Thyroid gland (tissue), 4 donors: ENCODE measurements around the gene TRIM8. TPM values are rescaled to one million over a fixed set of nuclear protein-coding genes. Genes with fewer than 3 reads are reported as not detected.

Source experiments
- DNase-seq, 2 donors: peaks; one replicate each; pipeline ENCODE4 v3.0.0-alpha.2; 2019
- H3K27ac ChIP-seq, 3 donors: fragments of 200-600 bp; sonication (generic); 1 replicate in 2 of 3; 2 replicates in 1 of 3; pipeline ENCODE4 v1.5.1; 2016 to 2019; ENCODE audit warnings: mild to moderate bottlenecking in 1 of 3, moderate library complexity in 1 of 3
- H3K27me3 ChIP-seq: fragments of 200-600 bp; sonication (generic); one replicate; pipeline ENCODE4 v1.5.1; 2019
- H3K36me3 ChIP-seq, 2 donors: fragments of 200-600 bp; sonication (generic); one replicate each; pipeline ENCODE4 v1.5.1; 2016 to 2019
- H3K4me1 ChIP-seq, 2 donors: fragments of 200-600 bp; sonication (generic); one replicate each; pipeline ENCODE4 v1.5.1; 2017 to 2019
- H3K4me3 ChIP-seq, 3 donors: fragments of 200-600 bp; sonication (generic); replicated peaks in 1 of 3; 1 replicate in 2 of 3; 2 replicates in 1 of 3; pipeline ENCODE4 v1.5.1; 2016; ENCODE audit warnings: mild to moderate bottlenecking in 1 of 3
- H3K9me3 ChIP-seq: fragments of 200-600 bp; sonication (generic); one replicate; pipeline ENCODE4 v1.5.1; 2017
- POLR2A ChIP-seq, 2 donors: fragments of 450-650 bp; IDR thresholded peaks; one replicate each; pipeline ENCODE4 v1.6.1; 2017; ENCODE audit warnings: antibody characterized with exemption in 2 of 2, mild to moderate bottlenecking in 2 of 2, moderate library complexity in 1 of 2
- WGBS, 2 donors: methylation state at CpG; one replicate each; pipeline ENCODE4 v1.1.5; 2017; 5-methylcytosine and 5-hydroxymethylcytosine counted together
- intact Hi-C: fragments of 100-400 bp; cut with DNase I; formaldehyde crosslinking; loops from one replicate; pipeline ENCODE4 v1.15.1; 2023
- total RNA-seq, 4 donors: library from RNA; depleted of rRNA; stranded (reverse); fragments of >200 nt; gene quantifications; one replicate each; pipeline ENCODE4 v1.2.3, GENCODE V29; 2016
- TF ChIP-seq, protein P1 (sequence below), 6 experiments: fragments of 200-600 bp in 3 of 6; fragments of 450-650 bp in 3 of 6; sonication (generic) in 3 of 6; IDR thresholded peaks; one replicate each; pipeline ENCODE4 v1.5.1; 2016 to 2019; ENCODE audit warnings: antibody characterized with exemption in 6 of 6, mild to moderate bottlenecking in 2 of 6, inconsistent platforms in 1 of 6, moderate library complexity in 1 of 6

The TRIM8 gene
- total RNA-seq, 4 donors from 2014 or later: 138 to 187 (median 162) TPM

GRCh38 chr10:102678068-102678400, 33.8 kb downstream of the TRIM8 start:
- H3K36me3 ChIP-seq: no peaks in the 10 kb centered on the region
- no peak for TF ChIP-seq POLR2A (IDR thresholded peaks at IDR 0.05)
- TF ChIP-seq, protein P1, sequence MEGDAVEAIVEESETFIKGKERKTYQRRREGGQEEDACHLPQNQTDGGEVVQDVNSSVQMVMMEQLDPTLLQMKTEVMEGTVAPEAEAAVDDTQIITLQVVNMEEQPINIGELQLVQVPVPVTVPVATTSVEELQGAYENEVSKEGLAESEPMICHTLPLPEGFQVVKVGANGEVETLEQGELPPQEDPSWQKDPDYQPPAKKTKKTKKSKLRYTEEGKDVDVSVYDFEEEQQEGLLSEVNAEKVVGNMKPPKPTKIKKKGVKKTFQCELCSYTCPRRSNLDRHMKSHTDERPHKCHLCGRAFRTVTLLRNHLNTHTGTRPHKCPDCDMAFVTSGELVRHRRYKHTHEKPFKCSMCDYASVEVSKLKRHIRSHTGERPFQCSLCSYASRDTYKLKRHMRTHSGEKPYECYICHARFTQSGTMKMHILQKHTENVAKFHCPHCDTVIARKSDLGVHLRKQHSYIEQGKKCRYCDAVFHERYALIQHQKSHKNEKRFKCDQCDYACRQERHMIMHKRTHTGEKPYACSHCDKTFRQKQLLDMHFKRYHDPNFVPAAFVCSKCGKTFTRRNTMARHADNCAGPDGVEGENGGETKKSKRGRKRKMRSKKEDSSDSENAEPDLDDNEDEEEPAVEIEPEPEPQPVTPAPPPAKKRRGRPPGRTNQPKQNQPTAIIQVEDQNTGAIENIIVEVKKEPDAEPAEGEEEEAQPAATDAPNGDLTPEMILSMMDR (IDR thresholded peaks at IDR 0.05): no peak
- 61 to 73% methylated on average over 8 to 9 of the region's 9 CpGs for WGBS, 2 donors
- intact Hi-C loops: no loop called here
- DNase-seq: no peak
- H3K27ac ChIP-seq: peak overlapping the region; percentile 94 to 99 (median 96)
- H3K9me3 ChIP-seq: no peaks in the 10 kb centered on the region
- H3K27me3 ChIP-seq: no peaks in the 10 kb centered on the region
- H3K4me3 ChIP-seq: no peak overlapping the region
- H3K4me1 ChIP-seq: peaks cover 77 to 96% of the 10 kb centered on the region in 2 donors

GRCh38 chr10:102678842-102679289, 34.6 kb downstream of the TRIM8 start:
- DNase-seq: peak; percentile 71 to 75
- TF ChIP-seq, protein P1 (IDR thresholded peaks at IDR 0.05): peak in 5 of 6 experiments; percentile 32 to 69 (median 51)
- TF ChIP-seq POLR2A (IDR thresholded peaks at IDR 0.05): peak in 1 of 2 donors; percentile 20
- H3K9me3 ChIP-seq: no peaks in the 10 kb centered on the region
- H3K4me3 ChIP-seq: no peak overlapping the region
- whole genome bisulfite sequencing, 2 donors: 0 to 22% methylated on average over 1 to 9 of the region's 9 CpGs
- peak overlapping the region; percentile 94 to 99 (median 96) for H3K27ac ChIP-seq
- H3K4me1 ChIP-seq: peaks cover 77 to 96% of the 10 kb centered on the region in 2 donors
- H3K36me3 ChIP-seq: no peaks in the 10 kb centered on the region
- H3K27me3 ChIP-seq: no peaks in the 10 kb centered on the region
- intact Hi-C loops: no loop called here

- DNase-seq: no peak
- Histone ChIP-seq H3K27me3 (no peaks in the 10 kb centered on the region), H3K9me3 (no peaks in the 10 kb centered on the region), H3K4me3 (no peak overlapping the region), H3K36me3 (no peaks in the 10 kb centered on the region), H3K4me1 (peaks cover 71 to 94% of the 10 kb centered on the region in 2 donors), H3K27ac (peak overlapping the region; percentile 94 to 99 (median 96))
- 66 to 79% methylated on average over 4 of the region's 4 CpGs for WGBS, 2 donors
- no peak for TF ChIP-seq POLR2A (IDR thresholded peaks at IDR 0.05)
- TF ChIP-seq, protein P1 (IDR thresholded peaks at IDR 0.05): no peak
- intact Hi-C loops: no loop called here
These were observed 35.3 kb downstream of the TRIM8 start for GRCh38 chr10:102679596-102679995.

GRCh38 chr10:102681696-102682095, 37.4 kb downstream of the TRIM8 start:
- H3K27ac ChIP-seq: peak overlapping the region; percentile 96 to 99 (median 97)
- peaks cover 50 to 73% of the 10 kb centered on the region in 2 donors for H3K4me1 ChIP-seq
- no peak for TF ChIP-seq POLR2A (IDR thresholded peaks at IDR 0.05)
- TF ChIP-seq, protein P1 (IDR thresholded peaks at IDR 0.05): no peak
- WGBS, 2 donors: 82 to 85% methylated on average over 5 of the region's 5 CpGs
- H3K9me3 ChIP-seq: no peaks in the 10 kb centered on the region
- H3K27me3 ChIP-seq: no peaks in the 10 kb centered on the region
- DNase-seq: no peak
- intact Hi-C loops: no loop called here
- H3K36me3 ChIP-seq: no peaks in the 10 kb centered on the region
- H3K4me3 ChIP-seq: no peak overlapping the region

GRCh38 chr10:102682416-102682815, 38.1 kb downstream of the TRIM8 start:
- Histone ChIP-seq H3K4me1 (peaks cover 43 to 66% of the 10 kb centered on the region in 2 donors), H3K4me3 (no peak overlapping the region), H3K9me3 (no peaks in the 10 kb centered on the region), H3K36me3 (no peaks in the 10 kb centered on the region), H3K27me3 (no peaks in the 10 kb centered on the region), H3K27ac (peak overlapping the region; percentile 96 to 99 (median 97))
- 47 to 51% methylated on average over 7 of the region's 7 CpGs for WGBS, 2 donors
- TF ChIP-seq POLR2A (IDR thresholded peaks at IDR 0.05): peak in 1 of 2 donors; percentile 34
- TF ChIP-seq, protein P1 (IDR thresholded peaks at IDR 0.05): peak in 1 of 6 experiments; percentile 23
- DNase-seq: peak; percentile 83 to 87
- intact Hi-C loops: no loop called here
